CD4-positive, alpha-beta T cell treated with Interleukin-21 for 1 hour (primary cell): ENCODE data around the gene SIGLEC5.

ENCODE experiments used
- DNase-seq: peaks from one replicate; pipeline ENCODE4 v3.0.0-alpha.2; 2020

Gene SIGLEC5

GRCh38 chr19:51587264-51588191, 42.7 kb downstream of the SIGLEC5 start:
- no peak for DNase-seq

DNA sequence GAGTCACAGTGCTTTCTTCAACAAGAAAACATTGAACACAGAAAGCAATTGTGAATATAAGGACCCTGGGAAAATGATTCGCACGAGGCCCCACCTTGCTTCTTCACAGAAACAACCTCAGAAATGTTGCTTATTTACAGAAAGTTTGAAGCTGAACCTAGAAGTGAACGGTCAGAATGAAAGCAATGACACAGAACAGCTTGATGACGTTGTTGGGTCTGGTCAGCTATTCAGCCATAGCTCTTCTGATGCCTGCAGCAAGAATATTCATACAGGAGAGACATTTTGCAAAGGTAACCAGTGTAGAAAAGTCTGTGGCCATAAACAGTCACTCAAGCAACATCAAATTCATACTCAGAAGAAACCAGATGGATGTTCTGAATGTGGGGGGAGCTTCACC, 43.4 kb downstream of the SIGLEC5 start:
- DNase-seq, result no peak

GRCh38 chr19:51586103-51586728, 44.0 kb downstream of the SIGLEC5 start:
- no peak for DNase-seq

- no peak for DNase-seq
Observed at GRCh38 chr19:51576850-51577249, 53.4 kb downstream of the SIGLEC5 start.

DNA sequence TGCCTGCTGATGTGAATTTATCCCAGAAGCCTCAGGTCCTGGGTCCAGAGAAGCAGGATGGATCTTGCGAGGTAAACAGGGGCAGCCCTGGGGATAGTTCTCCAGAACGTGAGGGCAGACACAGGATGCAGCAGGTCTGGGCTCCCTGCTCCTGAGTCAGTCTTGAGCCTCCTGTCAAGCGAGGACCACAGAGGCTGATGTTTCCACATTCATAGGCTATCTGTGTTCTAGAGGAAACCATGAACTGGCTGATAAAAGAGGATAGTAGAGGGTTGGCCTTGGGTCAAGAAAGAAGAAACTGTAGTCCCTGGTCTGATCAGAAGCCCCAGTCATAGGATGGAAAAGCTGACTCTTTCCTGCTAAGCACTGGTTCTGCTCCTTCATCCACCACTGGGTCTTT, 56.9 kb downstream of the SIGLEC5 start:
- DNase-seq, result no peak

- DNase-seq, result no peak
Observed at GRCh38 chr19:51572908-51573307, 57.3 kb downstream of the SIGLEC5 start.

- no peak for DNase-seq
Observed at GRCh38 chr19:51572410-51572809, 57.8 kb downstream of the SIGLEC5 start.

- no peak for DNase-seq
Observed at GRCh38 chr19:51571599-51571998, 58.6 kb downstream of the SIGLEC5 start.

- DNase-seq, result peak; percentile 91
Observed at GRCh38 chr19:51570962-51571575, 59.1 kb downstream of the SIGLEC5 start, which contains the start of gene ZNF175. Gene ZNF175 (plus strand): TSS chr19:51571283. CDS start chr19:51573330, 2,047 bp downstream.

DNA sequence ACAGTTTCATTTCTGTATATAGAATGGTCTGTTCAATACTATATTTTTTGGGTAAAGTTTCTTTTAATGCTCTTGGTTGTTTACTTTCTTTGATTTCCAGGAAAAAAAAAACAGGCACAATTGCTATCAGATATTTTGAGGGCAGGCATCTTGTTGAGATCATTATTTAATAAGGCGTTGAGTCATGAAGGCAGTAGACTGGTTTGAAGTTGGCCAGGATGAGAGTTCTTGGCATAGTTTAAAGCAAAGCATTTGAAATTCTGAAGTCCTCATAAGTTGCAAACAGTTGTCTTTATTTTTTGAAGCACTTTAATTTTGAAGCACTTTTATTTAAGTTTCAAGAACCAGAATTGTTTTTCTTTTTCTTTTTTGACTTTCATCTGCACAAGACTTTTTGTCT, 61.7 kb downstream of the SIGLEC5 start:
- no peak for DNase-seq

DNA sequence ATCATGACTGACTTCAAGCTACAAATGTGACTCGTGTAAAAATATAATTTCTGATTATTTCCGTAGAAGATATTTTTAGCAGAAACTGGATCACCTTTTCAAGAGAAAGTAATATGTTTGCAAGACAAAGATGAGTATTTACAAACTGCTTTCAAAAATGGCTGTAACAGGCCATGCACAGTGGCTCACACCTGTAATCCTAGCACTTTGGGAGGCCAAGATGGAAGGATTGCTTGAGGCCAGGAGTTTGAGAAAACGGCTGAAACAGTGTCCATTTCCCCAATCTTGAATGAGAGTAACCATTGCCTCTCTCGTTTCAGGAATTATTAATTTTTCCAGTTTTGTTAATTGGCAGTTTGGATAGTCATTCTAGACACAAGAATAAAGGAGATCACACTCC, 62.6 kb downstream of the SIGLEC5 start:
- DNase-seq, result no peak

DNA sequence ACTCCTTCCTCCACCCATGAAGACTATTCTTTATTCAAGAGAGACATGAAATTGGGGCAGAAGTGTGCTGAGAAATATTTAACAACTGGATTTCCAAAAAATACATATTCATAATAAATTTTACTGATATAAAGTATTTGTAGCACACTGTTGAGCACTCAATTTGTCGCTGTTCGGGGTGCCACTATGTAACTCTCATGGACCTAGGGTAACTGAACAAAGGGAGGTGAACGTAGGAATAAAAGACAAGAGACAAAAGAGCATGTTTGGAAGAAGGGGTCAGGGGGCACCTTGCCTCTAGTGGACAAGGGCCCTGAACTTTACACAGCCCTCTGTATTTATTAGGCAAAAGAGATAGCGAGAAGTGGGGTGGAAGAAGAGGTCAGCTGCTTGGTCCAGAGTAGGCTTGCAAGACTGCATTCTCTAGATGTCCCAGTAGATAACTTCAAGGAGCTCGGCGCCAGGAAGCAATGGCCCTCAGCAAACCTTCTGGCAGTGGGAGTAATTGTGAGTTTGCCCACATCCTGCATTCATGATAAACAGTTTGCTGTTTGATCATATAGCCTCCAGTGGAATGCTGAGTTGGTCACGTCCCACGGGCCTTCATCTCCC, 63.6 kb downstream of the SIGLEC5 start:
- no peak for DNase-seq

DNA sequence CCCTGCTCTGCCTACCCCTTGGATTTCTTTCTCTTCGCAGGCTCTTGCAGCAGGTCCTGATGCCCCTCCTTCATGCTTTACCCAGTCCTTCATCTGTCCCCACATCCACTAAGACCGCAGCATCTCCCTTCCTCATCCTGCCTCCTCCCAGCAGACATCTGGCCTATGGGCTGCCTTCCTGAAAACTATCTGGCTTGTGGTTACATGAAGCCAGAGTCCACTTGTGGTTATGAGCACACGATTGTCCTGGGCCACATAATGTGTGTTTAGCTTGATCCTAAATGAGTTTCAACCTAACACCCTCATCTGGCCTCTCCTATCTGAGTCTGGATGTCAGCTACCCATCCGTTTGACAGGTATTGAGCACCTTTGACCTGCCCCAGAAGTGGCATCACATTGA, 64.6 kb downstream of the SIGLEC5 start:
- DNase-seq, result no peak

DNA sequence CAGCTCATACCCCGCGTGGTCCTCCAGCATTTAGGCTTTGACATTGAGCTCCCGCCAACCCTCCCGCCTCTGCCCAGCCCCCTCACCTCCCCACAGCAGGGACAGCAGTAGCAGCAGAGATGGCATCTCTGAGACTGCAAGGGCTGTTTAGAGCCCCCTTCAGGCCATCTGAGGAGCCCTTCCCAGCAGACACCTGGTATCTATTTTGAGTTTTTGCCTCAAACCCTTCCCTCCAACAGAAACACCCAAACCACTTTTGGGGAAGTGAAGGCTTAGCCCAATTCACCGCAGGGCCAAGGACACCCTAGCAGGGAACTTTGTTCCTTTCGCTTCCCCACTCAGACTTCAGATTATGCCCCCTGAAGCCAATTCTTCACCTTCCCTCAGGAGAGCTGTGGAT, 65.4 kb downstream of the SIGLEC5 start:
- no peak for DNase-seq
